HEK293 (cell line): ENCODE results near the gene OR10H5.
"Not testable (repeated sequence)": the region's sequence is repeated elsewhere in the genome, so short reads cannot be mapped to it uniquely, and the experiment has no call there.

ENCODE experiments used
- CTCF ChIA-PET: fragments of 350-600 bp; formaldehyde crosslinking; extraction: SDS; loops from one replicate; lab custom pipeline; 2021; ENCODE audit warnings: antibody characterized with exemption; lab: Yijun Ruan, JAX
- POLR2A ChIA-PET: fragments of 300-600 bp; formaldehyde crosslinking; extraction: SDS; loops from one replicate; lab custom pipeline; 2020; ENCODE audit warnings: antibody characterized with exemption, inconsistent platforms; lab: Yijun Ruan, JAX
- H3K27ac ChIP-seq: fragments of 200-500 bp; sonication (Bioruptor generic); 2 replicates; pipeline ENCODE4 v1.5.1; 2014; ENCODE audit warnings: low read depth, low read length, control low read depth, inconsistent platforms; ENCODE audit errors: extremely low read depth
- H3K36me3 ChIP-seq, 2 experiments: fragments of 200-500 bp in 1 of 2; sonication (Bioruptor generic) in 1 of 2; 1 replicate in 1 of 2; 2 replicates in 1 of 2; pipeline ENCODE4 v1.5.1; 2014 to 2017; ENCODE audit warnings: inconsistent platforms in 2 of 2, low read length in 2 of 2; ENCODE audit not compliant: control insufficient read depth in 2 of 2, insufficient read depth in 1 of 2
- H3K4me1 ChIP-seq: fragments of 200-500 bp; sonication (Bioruptor generic); 2 replicates; pipeline ENCODE4 v1.5.1; 2014; ENCODE audit warnings: mild to moderate bottlenecking, low read length, inconsistent platforms; ENCODE audit not compliant: control insufficient read depth, insufficient read depth
- H3K4me3 ChIP-seq: 2 replicates; pipeline ENCODE4 v1.5.1; 2011; ENCODE audit warnings: low read depth, mild to moderate bottlenecking, control low read depth, low read length, moderate library complexity
- H3K9me3 ChIP-seq: fragments of 200-500 bp; sonication (Bioruptor generic); 2 replicates; pipeline ENCODE4 v1.5.1; 2014; ENCODE audit warnings: low read depth, low read length, inconsistent platforms; ENCODE audit not compliant: control insufficient read depth, insufficient read depth
- FEZF1 ChIP-seq: fragments of 450-650 bp; formaldehyde crosslinking; IDR thresholded peaks from 2 replicates; pipeline ENCODE4 v1.5.1; 2016; ENCODE audit warnings: missing biosample characterization, missing genetic modification characterization
- HOXC10 ChIP-seq: sonication (generic); formaldehyde crosslinking; IDR thresholded peaks from 2 replicates; pipeline ENCODE4 v1.8.1; 2023; ENCODE audit warnings: mild to moderate bottlenecking, missing genetic modification reagents
- IKZF3 ChIP-seq: fragments of 450-650 bp; IDR thresholded peaks from 2 replicates; pipeline ENCODE4 v1.5.0; 2018; ENCODE audit warnings: missing biosample characterization, mild to moderate bottlenecking, missing genetic modification characterization, moderate library complexity
- RBAK ChIP-seq: fragments of 450-650 bp; formaldehyde crosslinking; IDR thresholded peaks from 2 replicates; pipeline ENCODE4 v1.5.1; 2016; ENCODE audit warnings: missing biosample characterization, missing genetic modification characterization
- SALL2 ChIP-seq: fragments of 450-650 bp; formaldehyde crosslinking; IDR thresholded peaks from 2 replicates; pipeline ENCODE4 v1.5.0; 2017; ENCODE audit warnings: missing biosample characterization, mild to moderate bottlenecking, missing genetic modification characterization, borderline replicate concordance
- SETDB1 ChIP-seq: IDR thresholded peaks from one replicate; pipeline ENCODE4 v1.6.1; 2017; ENCODE audit warnings: mild to moderate bottlenecking, low read length, moderate library complexity, mixed read lengths; ENCODE audit not compliant: insufficient read length
- ZBTB1 ChIP-seq: fragments of 450-650 bp; formaldehyde crosslinking; IDR thresholded peaks from 2 replicates; pipeline ENCODE4 v1.5.1; 2016; ENCODE audit warnings: missing biosample characterization, missing genetic modification characterization
- ZNF202 ChIP-seq: fragments of 450-650 bp; formaldehyde crosslinking; IDR thresholded peaks from 2 replicates; pipeline ENCODE4 v1.5.1; 2016; ENCODE audit warnings: missing biosample characterization, missing genetic modification characterization, borderline replicate concordance
- ZNF214 ChIP-seq: fragments of 450-650 bp; formaldehyde crosslinking; IDR thresholded peaks from 2 replicates; pipeline ENCODE4 v1.5.1; 2017; ENCODE audit warnings: missing biosample characterization, mild to moderate bottlenecking, missing genetic modification characterization, borderline replicate concordance
- ZNF23 ChIP-seq: fragments of 450-650 bp; formaldehyde crosslinking; IDR thresholded peaks from 2 replicates; pipeline ENCODE4 v1.5.1; 2016; ENCODE audit warnings: missing biosample characterization, missing genetic modification characterization, borderline replicate concordance
- ZNF292 ChIP-seq: fragments of 450-650 bp; formaldehyde crosslinking; IDR thresholded peaks from 2 replicates; pipeline ENCODE4 v1.5.1; 2016; ENCODE audit warnings: low read depth, missing biosample characterization, missing genetic modification characterization, borderline replicate concordance
- ZNF394 ChIP-seq: fragments of 450-650 bp; formaldehyde crosslinking; IDR thresholded peaks from 2 replicates; pipeline ENCODE4 v1.5.1; 2016; ENCODE audit warnings: missing biosample characterization, missing genetic modification characterization, mild to moderate bottlenecking, moderate library complexity, borderline replicate concordance
- ZNF423 ChIP-seq: fragments of 450-650 bp; formaldehyde crosslinking; IDR thresholded peaks from 2 replicates; pipeline ENCODE4 v1.5.1; 2016; ENCODE audit warnings: missing biosample characterization, missing genetic modification characterization
- ZNF549 ChIP-seq: fragments of 450-650 bp; IDR thresholded peaks from 2 replicates; pipeline ENCODE4 v1.5.1; 2018; ENCODE audit warnings: missing biosample characterization, missing genetic modification characterization, mild to moderate bottlenecking, inconsistent platforms, moderate library complexity
- TF ChIP-seq, protein P1 (sequence below): fragments of 450-650 bp; formaldehyde crosslinking; optimal IDR thresholded peaks from 2 replicates; pipeline ENCODE3; 2016; ENCODE audit warnings: missing biosample characterization, mild to moderate bottlenecking, missing genetic modification characterization
- TF ChIP-seq, protein P2 (sequence below): fragments of 450-650 bp; formaldehyde crosslinking; IDR thresholded peaks from 2 replicates; pipeline ENCODE4 v1.5.1; 2016; ENCODE audit warnings: missing biosample characterization, missing genetic modification characterization, borderline replicate concordance
- TF ChIP-seq, protein P3 (sequence below): fragments of 450-650 bp; formaldehyde crosslinking; IDR thresholded peaks from 2 replicates; pipeline ENCODE4 v1.5.1; 2016; ENCODE audit warnings: missing biosample characterization, missing genetic modification characterization

Gene OR10H5

GRCh38 chr19:15829306-15829698, 41.8 kb downstream of the OR10H5 start:
- Histone ChIP-seq H3K4me1 (no peaks in the 10 kb centered on the region), H3K4me3 (no peak overlapping the region), H3K36me3 (no peaks in the 10 kb centered on the region), H3K9me3 (no peaks in the 10 kb centered on the region), H3K27ac (no peak overlapping the region)
- TF ChIP-seq ZNF394 (tag by site-specific recombination), result no peak
- TF ChIP-seq ZBTB1 (tag by site-specific recombination), result no peak
- TF ChIP-seq IKZF3, result no peak
- TF ChIP-seq, protein P1, sequence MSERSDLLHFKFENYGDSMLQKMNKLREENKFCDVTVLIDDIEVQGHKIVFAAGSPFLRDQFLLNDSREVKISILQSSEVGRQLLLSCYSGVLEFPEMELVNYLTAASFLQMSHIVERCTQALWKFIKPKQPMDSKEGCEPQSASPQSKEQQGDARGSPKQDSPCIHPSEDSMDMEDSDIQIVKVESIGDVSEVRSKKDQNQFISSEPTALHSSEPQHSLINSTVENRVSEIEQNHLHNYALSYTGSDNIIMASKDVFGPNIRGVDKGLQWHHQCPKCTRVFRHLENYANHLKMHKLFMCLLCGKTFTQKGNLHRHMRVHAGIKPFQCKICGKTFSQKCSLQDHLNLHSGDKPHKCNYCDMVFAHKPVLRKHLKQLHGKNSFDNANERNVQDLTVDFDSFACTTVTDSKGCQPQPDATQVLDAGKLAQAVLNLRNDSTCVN (tag by site-specific recombination), result no peak
- no peak for TF ChIP-seq FEZF1 (tag by site-specific recombination)
- no peak for TF ChIP-seq SALL2
- CTCF ChIA-PET, result no interaction called here
- POLR2A ChIA-PET, result no interaction called here

GRCh38 chr19:15829786-15830185, 42.3 kb downstream of the OR10H5 start:
- no peak overlapping the region for H3K4me3 ChIP-seq
- CTCF ChIA-PET, result no interaction called here
- no peak for TF ChIP-seq ZNF292
- no peak for TF ChIP-seq ZNF423 (tag by site-specific recombination)
- TF ChIP-seq ZNF394 (tag by site-specific recombination), result no peak
- no peak for TF ChIP-seq ZNF23
- TF ChIP-seq, protein P2, sequence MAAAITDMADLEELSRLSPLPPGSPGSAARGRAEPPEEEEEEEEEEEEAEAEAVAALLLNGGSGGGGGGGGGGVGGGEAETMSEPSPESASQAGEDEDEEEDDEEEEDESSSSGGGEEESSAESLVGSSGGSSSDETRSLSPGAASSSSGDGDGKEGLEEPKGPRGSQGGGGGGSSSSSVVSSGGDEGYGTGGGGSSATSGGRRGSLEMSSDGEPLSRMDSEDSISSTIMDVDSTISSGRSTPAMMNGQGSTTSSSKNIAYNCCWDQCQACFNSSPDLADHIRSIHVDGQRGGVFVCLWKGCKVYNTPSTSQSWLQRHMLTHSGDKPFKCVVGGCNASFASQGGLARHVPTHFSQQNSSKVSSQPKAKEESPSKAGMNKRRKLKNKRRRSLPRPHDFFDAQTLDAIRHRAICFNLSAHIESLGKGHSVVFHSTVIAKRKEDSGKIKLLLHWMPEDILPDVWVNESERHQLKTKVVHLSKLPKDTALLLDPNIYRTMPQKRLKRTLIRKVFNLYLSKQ (tag by site-specific recombination), result no peak
- TF ChIP-seq, protein P3, sequence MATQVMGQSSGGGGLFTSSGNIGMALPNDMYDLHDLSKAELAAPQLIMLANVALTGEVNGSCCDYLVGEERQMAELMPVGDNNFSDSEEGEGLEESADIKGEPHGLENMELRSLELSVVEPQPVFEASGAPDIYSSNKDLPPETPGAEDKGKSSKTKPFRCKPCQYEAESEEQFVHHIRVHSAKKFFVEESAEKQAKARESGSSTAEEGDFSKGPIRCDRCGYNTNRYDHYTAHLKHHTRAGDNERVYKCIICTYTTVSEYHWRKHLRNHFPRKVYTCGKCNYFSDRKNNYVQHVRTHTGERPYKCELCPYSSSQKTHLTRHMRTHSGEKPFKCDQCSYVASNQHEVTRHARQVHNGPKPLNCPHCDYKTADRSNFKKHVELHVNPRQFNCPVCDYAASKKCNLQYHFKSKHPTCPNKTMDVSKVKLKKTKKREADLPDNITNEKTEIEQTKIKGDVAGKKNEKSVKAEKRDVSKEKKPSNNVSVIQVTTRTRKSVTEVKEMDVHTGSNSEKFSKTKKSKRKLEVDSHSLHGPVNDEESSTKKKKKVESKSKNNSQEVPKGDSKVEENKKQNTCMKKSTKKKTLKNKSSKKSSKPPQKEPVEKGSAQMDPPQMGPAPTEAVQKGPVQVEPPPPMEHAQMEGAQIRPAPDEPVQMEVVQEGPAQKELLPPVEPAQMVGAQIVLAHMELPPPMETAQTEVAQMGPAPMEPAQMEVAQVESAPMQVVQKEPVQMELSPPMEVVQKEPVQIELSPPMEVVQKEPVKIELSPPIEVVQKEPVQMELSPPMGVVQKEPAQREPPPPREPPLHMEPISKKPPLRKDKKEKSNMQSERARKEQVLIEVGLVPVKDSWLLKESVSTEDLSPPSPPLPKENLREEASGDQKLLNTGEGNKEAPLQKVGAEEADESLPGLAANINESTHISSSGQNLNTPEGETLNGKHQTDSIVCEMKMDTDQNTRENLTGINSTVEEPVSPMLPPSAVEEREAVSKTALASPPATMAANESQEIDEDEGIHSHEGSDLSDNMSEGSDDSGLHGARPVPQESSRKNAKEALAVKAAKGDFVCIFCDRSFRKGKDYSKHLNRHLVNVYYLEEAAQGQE (tag by site-specific recombination), result no peak
- TF ChIP-seq SETDB1, result no peak
- no peaks in the 10 kb centered on the region for H3K4me1 ChIP-seq
- no peaks in the 10 kb centered on the region for H3K9me3 ChIP-seq
- POLR2A ChIA-PET, result no interaction called here
- no peak overlapping the region for H3K27ac ChIP-seq
- H3K36me3 ChIP-seq, result no peaks in the 10 kb centered on the region

GRCh38 chr19:15831626-15832025, 44.2 kb downstream of the OR10H5 start:
- H3K4me1 ChIP-seq, result no peaks in the 10 kb centered on the region
- H3K9me3 ChIP-seq, result no peaks in the 10 kb centered on the region
- no peaks in the 10 kb centered on the region for H3K36me3 ChIP-seq
- no peak for TF ChIP-seq SETDB1
- TF ChIP-seq HOXC10 (CRISPR knock-in tag), result no peak
- no peak for TF ChIP-seq ZNF549 (tag by site-specific recombination)
- TF ChIP-seq RBAK (tag by site-specific recombination), result no peak
- no peak for TF ChIP-seq ZNF202
- TF ChIP-seq ZNF214 (tag by site-specific recombination), result no peak
- ChIA-PET CTCF (no interaction called here), POLR2A (no interaction called here)
- no peak overlapping the region for H3K4me3 ChIP-seq
- H3K27ac ChIP-seq, result no peak overlapping the region

DNA sequence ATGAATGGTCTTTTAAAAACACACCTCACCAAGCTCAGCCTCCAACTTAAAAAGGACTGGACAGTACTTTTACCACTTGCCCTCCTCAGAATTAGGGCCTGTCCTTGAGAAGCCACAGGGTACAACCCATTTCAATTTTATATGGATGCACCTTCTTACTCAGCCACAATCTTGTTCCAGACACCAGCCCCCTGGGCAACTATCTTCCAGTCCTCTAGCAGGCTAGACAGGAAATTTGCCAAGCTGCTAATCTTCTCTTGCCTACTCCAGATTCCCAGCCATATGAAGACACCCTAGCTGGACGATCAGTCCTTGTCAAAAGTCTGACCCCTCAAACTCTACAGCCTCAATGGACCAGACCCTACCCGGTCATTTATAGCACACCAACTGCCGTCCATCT, 46.8 kb downstream of the OR10H5 start:
- CTCF ChIA-PET, H3K4me3 ChIP-seq, H3K36me3 ChIP-seq, POLR2A ChIA-PET, H3K9me3 ChIP-seq, H3K27ac ChIP-seq, H3K4me1 ChIP-seq: not testable (repeated sequence)

DNA sequence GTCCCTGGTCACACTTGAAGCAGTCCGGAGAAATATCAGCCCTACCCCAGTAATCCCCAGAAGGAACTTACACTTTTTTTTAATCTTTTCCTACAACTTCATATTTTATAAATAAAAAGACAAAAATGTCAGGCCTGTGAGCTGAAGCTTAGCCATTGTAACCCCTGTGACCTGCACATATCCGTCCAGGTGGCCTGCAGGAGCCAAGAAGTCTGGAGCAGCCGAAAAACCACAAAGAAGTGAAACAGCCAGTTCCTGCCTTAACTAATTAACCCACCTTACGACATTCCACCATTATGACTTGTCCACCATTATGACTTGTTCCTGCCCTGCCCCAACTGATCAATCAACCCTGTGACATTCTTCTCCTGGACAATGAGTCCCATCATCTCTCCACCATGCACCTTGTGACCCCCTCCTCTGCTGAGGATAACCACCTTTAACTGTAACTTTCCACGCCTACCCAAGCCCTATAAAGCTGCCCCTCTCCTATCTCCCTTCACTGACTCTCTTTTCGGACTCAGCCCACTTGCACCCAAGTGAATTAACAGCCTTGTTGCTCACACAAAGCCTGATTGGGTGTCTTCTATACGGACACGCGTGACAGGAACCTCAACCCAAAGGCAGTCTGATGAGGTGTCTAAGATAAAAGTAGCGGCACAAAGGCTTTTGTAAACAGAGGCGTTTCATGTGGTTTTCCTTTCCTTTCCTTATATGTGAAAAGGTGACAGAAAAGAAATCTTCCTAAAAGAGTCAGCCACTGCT, 48.3 kb downstream of the OR10H5 start:
- H3K4me1 ChIP-seq, CTCF ChIA-PET, H3K36me3 ChIP-seq, H3K9me3 ChIP-seq: not testable (repeated sequence)
- Histone ChIP-seq H3K4me3 (peak overlapping the region; percentile 73), H3K27ac (peak overlapping the region; percentile 87)
- POLR2A ChIA-PET, result interaction anchor here (0.5 kb wide), 1 partner anchor 240 kb away, joined by 4 read pairs; the partner anchor contains the start of gene TPM4
